IPS DF 6.9 (cell line): Measurements from ENCODE around the gene NCF2.

Experiments
- DNase-seq: peaks from one replicate; pipeline ENCODE4 v3.0.0-alpha.2; 2013; ENCODE audit warnings: low read depth, low spot score
- H3K27ac ChIP-seq: one replicate; pipeline ENCODE4 v1.5.1; 2013; ENCODE audit warnings: low read length, control low read depth
- H3K27me3 ChIP-seq: 2 replicates; pipeline ENCODE4 v1.6.1; 2013; ENCODE audit warnings: mild to moderate bottlenecking, low read length; ENCODE audit not compliant: control insufficient read depth, insufficient read depth
- H3K36me3 ChIP-seq: 2 replicates; pipeline ENCODE4 v1.6.1; 2013; ENCODE audit warnings: low read length; ENCODE audit not compliant: control insufficient read depth, insufficient read depth
- H3K4me1 ChIP-seq: 2 replicates; pipeline ENCODE4 v1.6.1; 2013; ENCODE audit warnings: low read length; ENCODE audit not compliant: control insufficient read depth, insufficient read depth
- H3K4me3 ChIP-seq: 2 replicates; pipeline ENCODE4 v1.5.1; 2013; ENCODE audit warnings: mild to moderate bottlenecking, low read length
- H3K9me3 ChIP-seq: 2 replicates; pipeline ENCODE4 v1.6.1; 2013; ENCODE audit warnings: low read length, inconsistent platforms; ENCODE audit not compliant: control insufficient read depth, insufficient read depth
- WGBS: extraction: QIAGEN DNeasy Blood & Tissue Kit; methylation state at CpG from one replicate; pipeline ENCODE4 v1.1.7; 2013; ENCODE audit warnings: mixed read lengths, missing lambda C conversion rate; ENCODE audit not compliant: insufficient read length, insufficient coverage; 5-methylcytosine and 5-hydroxymethylcytosine counted together

NCF2 gene

DNA sequence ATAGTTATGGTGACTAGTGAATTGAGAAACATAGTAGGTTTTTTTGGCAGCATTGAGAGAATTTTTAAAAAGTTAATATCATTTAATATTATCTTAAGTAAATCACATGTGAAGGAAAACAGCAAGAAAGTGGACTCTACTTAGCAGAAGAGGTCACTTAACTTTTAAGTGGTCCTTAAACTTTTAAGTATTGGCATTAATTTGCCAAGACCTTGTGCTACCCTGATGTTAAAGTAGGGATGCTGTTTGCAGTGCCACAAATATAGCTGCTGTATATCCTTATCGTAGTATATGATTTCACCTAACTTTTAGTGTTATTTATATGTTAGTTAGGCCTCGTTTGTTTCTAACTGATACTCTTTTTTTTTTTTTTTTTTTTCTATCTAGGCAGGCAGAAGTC lies 77.8 kb downstream of the NCF2 start:
- H3K9me3 ChIP-seq = no peaks in the 10 kb centered on the region
- WGBS = no CpG with 5 or more reads among the region's 2 CpGs
- H3K27me3 ChIP-seq = no peaks in the 10 kb centered on the region
- no peaks in the 10 kb centered on the region for H3K4me1 ChIP-seq
- DNase-seq = no peak
- H3K27ac ChIP-seq = no peak overlapping the region
- no peaks in the 10 kb centered on the region for H3K36me3 ChIP-seq
- H3K4me3 ChIP-seq = no peak overlapping the region

DNA sequence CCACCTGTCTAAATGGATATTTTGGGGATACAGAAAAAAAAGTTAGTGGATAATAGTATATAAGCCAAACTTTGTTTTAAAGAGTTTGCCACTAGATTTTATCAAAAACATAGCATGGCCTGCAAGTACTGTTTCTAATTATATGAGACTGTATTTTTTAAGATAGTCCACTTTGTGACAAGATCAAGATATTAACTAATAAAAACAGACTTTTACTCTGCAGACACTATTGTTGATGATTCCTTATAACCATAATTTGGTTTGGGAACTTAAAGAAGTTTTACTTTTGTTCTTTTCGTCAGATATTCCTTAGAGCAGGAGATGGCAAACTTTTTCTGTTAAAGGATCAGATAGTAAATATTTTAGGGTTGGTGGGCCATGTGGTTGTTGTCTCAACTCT lies 81.6 kb downstream of the NCF2 start:
- Histone ChIP-seq H3K4me1 (no peaks in the 10 kb centered on the region), H3K27me3 (no peaks in the 10 kb centered on the region), H3K9me3 (no peaks in the 10 kb centered on the region), H3K27ac (no peak overlapping the region), H3K4me3 (no peak overlapping the region), H3K36me3 (no peaks in the 10 kb centered on the region)
- WGBS = no CpG with 5 or more reads among the region's 1 CpG
- no peak for DNase-seq

DNA sequence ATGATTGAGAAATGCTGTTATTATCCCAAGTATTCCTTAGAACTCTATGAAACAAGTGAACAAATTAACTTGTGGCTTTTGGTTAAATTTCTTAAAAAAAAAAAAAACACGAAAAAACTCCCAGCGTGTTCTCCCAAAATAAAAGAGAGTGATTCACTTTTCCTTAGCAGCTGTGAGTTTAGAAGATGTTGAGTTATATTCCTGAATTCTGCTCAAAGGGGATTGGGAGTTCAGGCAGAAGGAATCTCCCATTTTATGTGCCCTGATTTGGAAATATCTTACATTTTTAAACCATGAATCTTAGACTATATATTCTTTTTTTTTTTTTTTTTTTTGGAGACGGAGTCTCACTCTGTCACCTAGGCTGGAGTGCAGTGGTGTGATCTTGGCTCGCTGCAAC lies 83.7 kb downstream of the NCF2 start:
- DNase-seq = no peak
- Histone ChIP-seq H3K27me3 (no peaks in the 10 kb centered on the region), H3K36me3 (no peaks in the 10 kb centered on the region), H3K4me3 (no peak overlapping the region), H3K27ac (no peak overlapping the region), H3K4me1 (no peaks in the 10 kb centered on the region; the same call in 1 of the 2 replicates), H3K9me3 (no peaks in the 10 kb centered on the region)
- no CpG with 5 or more reads among the region's 4 CpGs for WGBS
